Mesothelial cell of epicardium (in vitro differentiated cells): ENCODE data around the gene TRH. TPM values are rescaled to one million over a fixed set of nuclear protein-coding genes. Genes with fewer than 3 reads are reported as not detected.

Experiments used
- DNase-seq, 2 experiments: peaks; one replicate each; pipeline ENCODE4 v3.0.0; 2021; ENCODE audit warnings: low spot score in 2 of 2; ENCODE audit not compliant: unreplicated experiment in 2 of 2
- H3K27ac Mint-ChIP-seq: 2 replicates; pipeline ENCODE4 v1.8.0; 2021; ENCODE audit warnings: mixed read lengths
- H3K27me3 Mint-ChIP-seq: 2 replicates; pipeline ENCODE4 v1.8.0; 2021; ENCODE audit warnings: low read depth, mixed read lengths
- H3K36me3 Mint-ChIP-seq: 2 replicates; pipeline ENCODE4 v1.8.0; 2021; ENCODE audit warnings: mixed read lengths
- H3K4me1 Mint-ChIP-seq: 2 replicates; pipeline ENCODE4 v1.8.0; 2021; ENCODE audit warnings: mixed read lengths
- H3K4me3 Mint-ChIP-seq: 2 replicates; pipeline ENCODE4 v1.8.0; 2021; ENCODE audit warnings: mild to moderate bottlenecking, moderate library complexity, mixed read lengths
- H3K9me3 Mint-ChIP-seq: 2 replicates; pipeline ENCODE4 v1.8.0; 2021; ENCODE audit warnings: mixed read lengths
- total RNA-seq: library from RNA; stranded (reverse); gene quantifications from 3 replicates; pipeline ENCODE4 v1.2.1, GENCODE V29; 2021
- TF ChIP-seq, protein P1 (sequence below): fragments of 200-600 bp; sonication (generic); IDR thresholded peaks from one replicate; pipeline ENCODE4 v1.5.0; 2021; ENCODE audit warnings: antibody characterized with exemption; ENCODE audit not compliant: unreplicated experiment

Gene TRH
- total RNA-seq, 1 donor from 2014 or later: 0.13 TPM

DNA sequence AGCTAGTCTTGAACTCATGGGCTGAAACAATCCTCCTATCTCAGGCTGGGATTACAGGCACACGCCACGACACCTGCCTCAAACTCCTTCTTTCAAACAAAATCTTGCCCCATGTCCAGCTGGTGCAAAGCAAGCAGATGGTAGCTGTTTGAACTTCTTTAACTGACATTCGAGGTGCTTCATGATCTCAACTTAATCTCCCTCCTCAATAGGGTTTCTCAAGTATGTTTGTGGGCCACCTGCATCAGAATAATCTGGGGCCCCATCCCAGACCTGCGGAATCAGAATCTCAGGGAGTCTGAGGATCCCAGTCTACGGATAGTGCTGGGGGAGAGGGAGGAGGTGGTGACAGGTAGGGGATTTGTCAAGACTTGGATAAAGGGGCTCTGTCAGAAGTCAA, 20.9 kb upstream of the TRH start:
- no peaks in the 10 kb centered on the region for H3K9me3 Mint-ChIP-seq
- no peak overlapping the region for H3K4me3 Mint-ChIP-seq
- H3K36me3 Mint-ChIP-seq: no peaks in the 10 kb centered on the region
- peaks cover 71% of the 10 kb centered on the region for H3K27me3 Mint-ChIP-seq
- TF ChIP-seq, protein P1, sequence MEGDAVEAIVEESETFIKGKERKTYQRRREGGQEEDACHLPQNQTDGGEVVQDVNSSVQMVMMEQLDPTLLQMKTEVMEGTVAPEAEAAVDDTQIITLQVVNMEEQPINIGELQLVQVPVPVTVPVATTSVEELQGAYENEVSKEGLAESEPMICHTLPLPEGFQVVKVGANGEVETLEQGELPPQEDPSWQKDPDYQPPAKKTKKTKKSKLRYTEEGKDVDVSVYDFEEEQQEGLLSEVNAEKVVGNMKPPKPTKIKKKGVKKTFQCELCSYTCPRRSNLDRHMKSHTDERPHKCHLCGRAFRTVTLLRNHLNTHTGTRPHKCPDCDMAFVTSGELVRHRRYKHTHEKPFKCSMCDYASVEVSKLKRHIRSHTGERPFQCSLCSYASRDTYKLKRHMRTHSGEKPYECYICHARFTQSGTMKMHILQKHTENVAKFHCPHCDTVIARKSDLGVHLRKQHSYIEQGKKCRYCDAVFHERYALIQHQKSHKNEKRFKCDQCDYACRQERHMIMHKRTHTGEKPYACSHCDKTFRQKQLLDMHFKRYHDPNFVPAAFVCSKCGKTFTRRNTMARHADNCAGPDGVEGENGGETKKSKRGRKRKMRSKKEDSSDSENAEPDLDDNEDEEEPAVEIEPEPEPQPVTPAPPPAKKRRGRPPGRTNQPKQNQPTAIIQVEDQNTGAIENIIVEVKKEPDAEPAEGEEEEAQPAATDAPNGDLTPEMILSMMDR: no peak
- H3K27ac Mint-ChIP-seq: no peak overlapping the region
- H3K4me1 Mint-ChIP-seq: peaks cover 9% of the 10 kb centered on the region
- no peak for DNase-seq

DNA sequence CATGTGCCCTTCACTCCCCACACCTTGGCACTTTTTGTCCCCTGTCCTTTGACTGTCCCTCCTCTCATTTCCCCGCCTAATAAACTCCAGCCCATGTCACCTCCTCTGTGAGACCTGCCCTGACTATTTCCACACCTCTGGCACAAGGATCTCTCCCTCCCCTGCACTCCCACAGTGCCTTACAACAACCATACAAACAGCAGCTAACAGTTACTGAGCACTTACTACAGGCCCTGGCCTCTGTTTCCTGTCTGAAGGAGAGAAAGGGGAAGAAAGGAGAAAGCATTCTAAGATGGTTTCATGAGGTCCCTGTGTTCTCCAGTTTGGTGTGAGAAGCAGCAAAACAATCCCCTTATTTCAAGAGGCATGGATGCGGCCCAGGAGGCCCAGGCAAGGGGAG, 20.0 kb upstream of the TRH start:
- TF ChIP-seq, protein P1: no peak
- peaks cover 9% of the 10 kb centered on the region for H3K4me1 Mint-ChIP-seq
- no peak overlapping the region for H3K27ac Mint-ChIP-seq
- no peaks in the 10 kb centered on the region for H3K9me3 Mint-ChIP-seq
- H3K27me3 Mint-ChIP-seq: peaks cover 67% of the 10 kb centered on the region
- no peaks in the 10 kb centered on the region for H3K36me3 Mint-ChIP-seq
- DNase-seq: no peak
- no peak overlapping the region for H3K4me3 Mint-ChIP-seq

DNA sequence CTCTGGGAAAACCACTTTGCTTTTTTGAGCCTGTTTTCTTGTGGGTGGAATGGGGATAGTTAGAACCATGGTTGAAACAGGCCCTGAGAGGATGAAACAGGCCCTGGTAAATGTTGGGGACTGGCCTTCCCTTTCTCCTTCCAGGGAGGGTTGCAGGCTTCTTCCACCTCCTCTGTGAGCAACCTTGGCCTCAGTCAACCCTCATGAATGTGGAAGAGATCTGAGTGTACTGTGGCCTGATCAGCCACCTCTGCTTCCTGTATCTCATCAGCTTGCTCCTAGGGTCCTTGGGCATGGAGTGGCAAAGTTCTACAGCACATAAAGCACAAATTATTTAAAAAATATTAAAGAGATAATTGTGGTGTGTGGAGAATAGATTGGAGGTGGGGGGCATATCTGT, 17.6 kb upstream of the TRH start:
- H3K27me3 Mint-ChIP-seq: peaks cover 73% of the 10 kb centered on the region

DNA sequence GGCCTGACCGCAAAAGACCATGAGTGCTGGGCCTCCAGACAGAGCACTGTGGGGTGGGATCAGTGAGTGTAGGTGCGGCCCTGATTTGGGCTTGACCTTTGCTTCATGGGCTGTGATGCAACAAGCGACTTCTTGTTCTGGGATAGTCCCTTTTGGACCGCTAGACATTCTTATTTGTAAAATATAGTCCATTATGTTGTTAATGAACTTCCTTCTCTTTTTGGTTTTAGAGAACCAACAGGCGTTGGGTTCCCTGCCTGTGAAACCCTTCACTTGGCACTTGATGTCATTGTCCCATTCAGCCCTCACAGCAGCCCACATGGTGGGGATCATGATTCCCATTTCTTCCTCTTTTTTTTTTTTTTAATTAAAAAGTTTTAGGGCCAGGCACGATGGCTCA, 15.8 kb upstream of the TRH start:
- TF ChIP-seq, protein P1: no peak
- H3K4me1 Mint-ChIP-seq: peaks cover 8% of the 10 kb centered on the region
- DNase-seq: no peak
- no peaks in the 10 kb centered on the region for H3K9me3 Mint-ChIP-seq
- no peaks in the 10 kb centered on the region for H3K36me3 Mint-ChIP-seq
- H3K4me3 Mint-ChIP-seq: no peak overlapping the region
- no peak overlapping the region for H3K27ac Mint-ChIP-seq
- H3K27me3 Mint-ChIP-seq: peaks cover 64% of the 10 kb centered on the region

More for the DNA sequence above, 17.6 kb upstream of the TRH start:
- peaks cover 11% of the 10 kb centered on the region for H3K4me1 Mint-ChIP-seq
- DNase-seq: no peak
- no peaks in the 10 kb centered on the region for H3K9me3 Mint-ChIP-seq
- H3K36me3 Mint-ChIP-seq: no peaks in the 10 kb centered on the region
- no peak overlapping the region for H3K4me3 Mint-ChIP-seq
- no peak overlapping the region for H3K27ac Mint-ChIP-seq
- TF ChIP-seq, protein P1: no peak

DNA sequence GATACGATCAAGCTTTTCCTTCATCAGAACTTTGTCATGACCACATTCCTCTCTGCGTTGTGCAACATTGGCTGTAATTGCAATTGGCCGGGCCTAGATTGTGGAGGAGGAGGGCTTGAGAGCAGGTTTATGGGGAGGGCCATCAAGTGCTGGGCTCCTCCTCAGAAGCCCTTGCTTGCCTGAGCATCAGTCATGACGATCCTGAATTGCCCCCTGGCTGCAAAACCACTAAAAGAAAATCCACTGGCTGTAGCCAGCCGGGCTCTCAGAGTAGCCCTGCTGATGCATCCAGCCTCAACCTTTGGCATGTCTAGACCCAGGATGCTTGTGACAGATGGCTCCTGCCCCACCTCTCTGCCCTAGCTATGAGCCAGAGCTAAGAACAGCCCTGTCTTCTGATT, 13.4 kb upstream of the TRH start:
- H3K4me3 Mint-ChIP-seq: no peak overlapping the region
- H3K4me1 Mint-ChIP-seq: peaks cover 2% of the 10 kb centered on the region
- H3K36me3 Mint-ChIP-seq: no peaks in the 10 kb centered on the region
- H3K27ac Mint-ChIP-seq: no peak overlapping the region
- no peaks in the 10 kb centered on the region for H3K9me3 Mint-ChIP-seq
- no peak for DNase-seq
- H3K27me3 Mint-ChIP-seq: peaks cover 50% of the 10 kb centered on the region
- TF ChIP-seq, protein P1: no peak

DNA sequence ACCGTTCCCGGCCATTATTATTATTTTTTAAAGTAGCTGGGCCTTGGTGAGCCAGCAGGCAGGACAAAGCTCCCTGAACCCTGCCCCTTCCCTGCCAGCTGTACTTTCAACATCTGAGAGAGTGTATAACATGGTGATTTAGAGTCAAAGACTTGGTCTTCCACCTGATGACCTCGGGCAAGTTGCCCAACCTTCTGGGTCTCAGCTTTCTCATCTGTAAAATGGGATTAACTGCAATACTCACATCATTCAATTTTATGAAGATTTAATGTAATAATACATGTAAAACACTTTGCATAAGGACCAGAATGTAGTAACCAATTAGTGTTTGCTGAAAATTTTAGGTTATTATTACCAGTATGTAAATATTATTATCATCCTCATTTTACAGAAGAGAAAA, 11.9 kb upstream of the TRH start:
- Mint-ChIP-seq H3K4me1 (peaks cover 2% of the 10 kb centered on the region), H3K27ac (no peak overlapping the region), H3K9me3 (no peaks in the 10 kb centered on the region), H3K27me3 (peaks cover 49% of the 10 kb centered on the region), H3K36me3 (no peaks in the 10 kb centered on the region), H3K4me3 (no peak overlapping the region)
- TF ChIP-seq, protein P1: no peak
- DNase-seq: no peak
